Hepatocyte (in vitro differentiated cells): Measurements from ENCODE around the gene SLC27A2. TPM values are rescaled to one million over a fixed set of nuclear protein-coding genes. Genes with fewer than 3 reads are reported as not detected.

ENCODE experiments used
- DNase-seq: peaks from one replicate; pipeline ENCODE4 v3.0.0-alpha.2; 2016; ENCODE audit warnings: low spot score
- H2AFZ ChIP-seq: fragments of 200-600 bp; sonication (generic); 2 replicates; pipeline ENCODE4 v1.6.0; 2016; ENCODE audit warnings: antibody characterized with exemption, mild to moderate bottlenecking
- H3K27ac ChIP-seq: fragments of 200-600 bp; sonication (generic); 2 replicates; pipeline ENCODE4 v1.5.1; 2016; ENCODE audit warnings: mild to moderate bottlenecking
- H3K27me3 ChIP-seq: fragments of 200-600 bp; sonication (generic); 2 replicates; pipeline ENCODE4 v1.6.1; 2016
- H3K36me3 ChIP-seq: fragments of 200-600 bp; sonication (generic); replicated peaks from 2 replicates; pipeline ENCODE4 v1.5.1; 2016; ENCODE audit warnings: low read depth; ENCODE audit not compliant: insufficient read depth
- H3K4me1 ChIP-seq: fragments of 200-600 bp; sonication (generic); 2 replicates; pipeline ENCODE4 v1.5.1; 2016; ENCODE audit warnings: mild to moderate bottlenecking, moderate library complexity; ENCODE audit not compliant: insufficient read depth
- H3K4me2 ChIP-seq: fragments of 200-600 bp; sonication (generic); 2 replicates; pipeline ENCODE4 v1.6.0; 2016
- H3K4me3 ChIP-seq: fragments of 200-600 bp; sonication (generic); 2 replicates; pipeline ENCODE4 v1.5.1; 2016; ENCODE audit warnings: mild to moderate bottlenecking
- H3K79me2 ChIP-seq: fragments of 200-600 bp; sonication (generic); 2 replicates; pipeline ENCODE4 v1.6.0; 2017; ENCODE audit warnings: mild to moderate bottlenecking
- H3K9me2 ChIP-seq: fragments of 200-600 bp; sonication (generic); replicated peaks from 2 replicates; pipeline ENCODE4 v1.6.0; 2017; ENCODE audit warnings: mild to moderate bottlenecking; ENCODE audit not compliant: insufficient read depth
- H3K9me3 ChIP-seq: fragments of 200-600 bp; sonication (generic); 2 replicates; pipeline ENCODE4 v1.5.1; 2016; ENCODE audit warnings: low read depth, mild to moderate bottlenecking
- H4K20me1 ChIP-seq: fragments of 200-600 bp; sonication (generic); 2 replicates; pipeline ENCODE4 v1.6.0; 2016; ENCODE audit warnings: mild to moderate bottlenecking; ENCODE audit not compliant: insufficient read depth, poor library complexity, severe bottlenecking
- CTCF ChIP-seq: fragments of 200-600 bp; sonication (generic); IDR thresholded peaks from 2 replicates; pipeline ENCODE4 v1.5.1; 2016; ENCODE audit warnings: antibody characterized with exemption, mild to moderate bottlenecking; ENCODE audit not compliant: poor library complexity
- EZH2 ChIP-seq: fragments of 200-600 bp; sonication (generic); IDR thresholded peaks from 2 replicates; pipeline ENCODE4 v1.6.1; 2016; ENCODE audit warnings: antibody characterized with exemption, mild to moderate bottlenecking, borderline replicate concordance
- EZH2phosphoT487 ChIP-seq: fragments of 200-600 bp; sonication (generic); IDR thresholded peaks from one replicate; pipeline ENCODE4 v1.6.1; 2018; ENCODE audit warnings: antibody characterized with exemption, mild to moderate bottlenecking, low read depth, moderate library complexity; ENCODE audit not compliant: unreplicated experiment, severe bottlenecking
- WGBS: methylation state at CpG from one replicate; pipeline ENCODE4 v1.1.6; 2016; ENCODE audit warnings: low lambda C conversion rate; ENCODE audit errors: missing lambda C conversion rate; 5-methylcytosine and 5-hydroxymethylcytosine counted together
- polyA plus RNA-seq: library from polyadenylated mRNA; unstranded; fragments of >200 nt; fragmentation: Nextera tagmentation; extraction: Ambion mirVana; gene quantifications from 2 replicates; pipeline ENCODE4 v1.2.1, GENCODE V29; 2016
- total RNA-seq: library from RNA; depleted of rRNA; stranded (reverse); fragments of >200 nt; gene quantifications from 2 replicates; pipeline ENCODE4 v1.2.3, GENCODE V29; 2014

The SLC27A2 gene
- total and polyA plus RNA-seq, 2 experiments from 2014 or later = 24.8 to 41.3 TPM

GRCh38 chr15:50241684-50242450, 59.9 kb downstream of the SLC27A2 start:
- Histone ChIP-seq H4K20me1 (no peaks in the 10 kb centered on the region), H3K79me2 (no peaks in the 10 kb centered on the region), H3K27ac (no peak overlapping the region), H3K27me3 (no peaks in the 10 kb centered on the region), H3K9me2 (no peaks in the 10 kb centered on the region), H3K4me2 (no peak overlapping the region), H3K4me3 (no peak overlapping the region), H2AFZ (no peak overlapping the region), H3K4me1 (no peaks in the 10 kb centered on the region), H3K9me3 (no peaks in the 10 kb centered on the region), H3K36me3 (no peaks in the 10 kb centered on the region)
- no peak for DNase-seq
- no peak for TF ChIP-seq CTCF
- TF ChIP-seq EZH2phosphoT487 = no peak
- TF ChIP-seq EZH2 = no peak
- 81% methylated on average over 5 of the region's 5 CpGs for WGBS

- TF ChIP-seq EZH2 (no peak), EZH2phosphoT487 (no peak), CTCF (no peak)
- H3K9me2 ChIP-seq = no peaks in the 10 kb centered on the region
- 85% methylated on average over 1 of the region's 1 CpG for WGBS
- no peaks in the 10 kb centered on the region for H4K20me1 ChIP-seq
- no peak for DNase-seq
- H3K27ac ChIP-seq = no peak overlapping the region
- no peaks in the 10 kb centered on the region for H3K27me3 ChIP-seq
- no peak overlapping the region for H3K4me2 ChIP-seq
- H3K79me2 ChIP-seq = no peaks in the 10 kb centered on the region
- H2AFZ ChIP-seq = no peak overlapping the region
- no peaks in the 10 kb centered on the region for H3K4me1 ChIP-seq
- no peak overlapping the region for H3K4me3 ChIP-seq
- no peaks in the 10 kb centered on the region for H3K9me3 ChIP-seq
- no peaks in the 10 kb centered on the region for H3K36me3 ChIP-seq
These were observed 62.2 kb downstream of the SLC27A2 start for GRCh38 chr15:50244153-50244552.

GRCh38 chr15:50244959-50245624, 63.1 kb downstream of the SLC27A2 start:
- H3K27me3 ChIP-seq = no peaks in the 10 kb centered on the region
- no peaks in the 10 kb centered on the region for H3K36me3 ChIP-seq
- H3K4me3 ChIP-seq = no peak overlapping the region
- no peak overlapping the region for H2AFZ ChIP-seq
- no peaks in the 10 kb centered on the region for H4K20me1 ChIP-seq
- no peak overlapping the region for H3K27ac ChIP-seq
- no peaks in the 10 kb centered on the region for H3K9me3 ChIP-seq
- H3K4me2 ChIP-seq = no peak overlapping the region
- no peak for DNase-seq
- H3K4me1 ChIP-seq = no peaks in the 10 kb centered on the region
- H3K79me2 ChIP-seq = no peaks in the 10 kb centered on the region
- H3K9me2 ChIP-seq = no peaks in the 10 kb centered on the region
- no peak for TF ChIP-seq CTCF
- TF ChIP-seq EZH2 = no peak
- no peak for TF ChIP-seq EZH2phosphoT487
- WGBS = 80% methylated on average over 2 of the region's 2 CpGs
